Tracheal epithelial cell (primary cell): ENCODE results near the gene TTC39B. TPM values are rescaled to one million over a fixed set of nuclear protein-coding genes. Genes with fewer than 3 reads are reported as not detected.

Source experiments
- total RNA-seq: library from RNA; depleted of rRNA; stranded (reverse); fragments of >200 nt; gene quantifications from 2 replicates; pipeline ENCODE4 v1.2.1, GENCODE V29; 2014

The TTC39B gene
- total RNA-seq: 8.1 and 10.1 TPM in 2 replicates

GRCh38 chr9:15306757-15307522 is at the start of gene TTC39B:
TSS of gene TTC39B (minus strand) at chr9:15307216. CDS start at chr9:15307125, 91 bp downstream.

Other genes with a start within 250 kb of the TTC39B start
- 29.8 and 41.9 TPM in 2 replicates for gene SNAPC3, start 115.7 kb upstream of the TTC39B start, total RNA-seq
- gene PSIP1, start 203.8 kb upstream of the TTC39B start, total RNA-seq: 8.7 and 12.8 TPM in 2 replicates
- gene CCDC171, start 245.8 kb upstream of the TTC39B start, total RNA-seq: 1.1 and 1.9 TPM in 2 replicates